Coronary artery (tissue), 2 donors: ENCODE measurements around the gene CEP128.

Source experiments
- DNase-seq: peaks from one replicate; pipeline ENCODE4 v3.0.0-alpha.2; 2017; ENCODE audit warnings: low spot score
- H3K27ac ChIP-seq, 2 donors: fragments of 200-600 bp; sonication (generic); one replicate each; pipeline ENCODE4 v1.5.1; 2016 to 2019
- H3K4me3 ChIP-seq: fragments of 200-600 bp; sonication (generic); 2 replicates; pipeline ENCODE4 v1.5.1; 2016; ENCODE audit warnings: mild to moderate bottlenecking, moderate library complexity
- CTCF ChIP-seq: fragments of 200-600 bp; sonication (generic); IDR thresholded peaks from one replicate; pipeline ENCODE4 v1.5.1; 2019; ENCODE audit warnings: antibody characterized with exemption

Gene CEP128

GRCh38 chr14:80634106-80634758 lies 307.3 kb downstream of the CEP128 start:
- TF ChIP-seq CTCF, result no peak
- Histone ChIP-seq H3K27ac (no peak overlapping the region), H3K4me3 (no peak overlapping the region)
- DNase-seq, result no peak

DNA sequence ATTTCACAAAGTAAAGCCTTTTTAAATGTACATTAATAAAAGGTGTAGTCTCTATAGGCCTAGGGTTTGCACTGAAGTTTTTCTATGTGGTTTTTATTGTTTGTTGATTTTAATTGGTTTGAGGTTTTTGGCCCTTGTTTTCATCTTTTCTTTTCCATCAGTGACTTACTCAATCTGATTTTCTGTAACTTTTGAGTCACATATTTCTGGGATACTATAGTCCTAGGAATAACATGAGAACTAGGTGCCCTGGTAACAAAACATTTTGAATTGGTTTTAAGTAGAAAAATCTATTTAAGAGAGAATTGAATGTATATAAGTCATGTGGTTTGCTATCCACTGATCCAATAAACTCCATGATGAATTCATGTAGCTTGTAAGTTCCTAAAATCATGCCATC lies 311.9 kb downstream of the CEP128 start:
- TF ChIP-seq CTCF, result no peak
- no peak overlapping the region for H3K27ac ChIP-seq
- H3K4me3 ChIP-seq, result no peak overlapping the region
- DNase-seq, result no peak

GRCh38 chr14:80628547-80628946 lies 313.0 kb downstream of the CEP128 start:
- TF ChIP-seq CTCF, result no peak
- no peak for DNase-seq
- no peak overlapping the region for H3K27ac ChIP-seq
- no peak overlapping the region for H3K4me3 ChIP-seq

- no peak for DNase-seq
- no peak for TF ChIP-seq CTCF
Measured at GRCh38 chr14:80627745-80628144, 313.8 kb downstream of the CEP128 start.

DNA sequence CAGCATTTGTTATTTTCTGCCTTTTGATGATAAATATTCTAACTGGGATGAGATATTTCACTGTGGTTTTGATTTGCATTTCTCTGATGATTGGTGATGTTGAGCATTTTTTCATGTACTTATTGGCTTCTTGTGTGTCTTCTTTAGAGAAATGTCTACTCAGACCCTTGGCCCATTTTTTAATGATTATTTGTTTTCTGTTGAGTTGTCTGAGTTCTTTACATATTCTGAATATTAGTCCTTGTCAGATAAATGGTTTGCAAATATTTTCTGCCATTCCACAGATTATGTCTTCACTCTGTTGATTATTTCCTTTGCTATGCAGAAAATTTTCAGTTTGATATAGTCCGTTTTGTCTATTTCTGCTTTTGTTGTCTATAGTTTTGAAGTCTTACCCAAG lies 317.0 kb downstream of the CEP128 start:
- TF ChIP-seq CTCF, result no peak
- H3K27ac ChIP-seq, result no peak overlapping the region
- H3K4me3 ChIP-seq, result no peak overlapping the region
- DNase-seq, result no peak

More at GRCh38 chr14:80627745-80628144, 313.8 kb downstream of the CEP128 start:
- Histone ChIP-seq H3K27ac (no peak overlapping the region), H3K4me3 (no peak overlapping the region)

GRCh38 chr14:80621701-80622100 lies 319.8 kb downstream of the CEP128 start:
- H3K4me3 ChIP-seq, result no peak overlapping the region
- TF ChIP-seq CTCF, result no peak
- DNase-seq, result no peak
- no peak overlapping the region for H3K27ac ChIP-seq

GRCh38 chr14:80620434-80620833 lies 321.1 kb downstream of the CEP128 start:
- no peak for DNase-seq
- TF ChIP-seq CTCF, result no peak

More at GRCh38 chr14:80620434-80620833, 321.1 kb downstream of the CEP128 start:
- no peak overlapping the region for H3K4me3 ChIP-seq
- H3K27ac ChIP-seq, result no peak overlapping the region
